Liver (tissue), 3 donors: ENCODE results near the gene BEND7.

Experiments
- EGR1 ChIP-seq, 2 donors: IDR thresholded peaks; 2 replicates each; pipeline ENCODE4 v1.6.1; 2016 to 2018; ENCODE audit warnings: antibody characterized with exemption in 2 of 2, low read depth in 2 of 2
- FOXA1 ChIP-seq: IDR thresholded peaks from 2 replicates; pipeline ENCODE4 v1.6.1; 2016; ENCODE audit warnings: antibody characterized with exemption
- GABPA ChIP-seq, 2 donors: IDR thresholded peaks in 1 of 2; conservative IDR thresholded peaks in 1 of 2; 2 replicates each; pipeline ENCODE4 v1.6.1; 2016; ENCODE audit warnings: antibody characterized with exemption in 2 of 2, mild to moderate bottlenecking in 1 of 2, moderate library complexity in 1 of 2
- JUND ChIP-seq, 2 donors: IDR thresholded peaks; 2 replicates each; pipeline ENCODE4 v1.6.1; 2016; ENCODE audit warnings: antibody characterized with exemption in 2 of 2
- RAD21 ChIP-seq, 2 donors: IDR thresholded peaks; 2 replicates each; pipeline ENCODE4 v1.6.1; 2016; ENCODE audit warnings: antibody characterized with exemption in 2 of 2, mild to moderate bottlenecking in 2 of 2
- REST ChIP-seq: IDR thresholded peaks from 2 replicates; pipeline ENCODE4 v1.6.1; 2016; ENCODE audit warnings: antibody characterized with exemption, mild to moderate bottlenecking
- RXRA ChIP-seq, 2 donors: IDR thresholded peaks; 2 replicates each; pipeline ENCODE4 v1.6.1; 2017 to 2018; ENCODE audit warnings: antibody characterized with exemption in 2 of 2, mild to moderate bottlenecking in 1 of 2
- SP1 ChIP-seq: IDR thresholded peaks from 2 replicates; pipeline ENCODE4 v1.6.1; 2018; ENCODE audit warnings: antibody characterized with exemption, mild to moderate bottlenecking
- TAF1 ChIP-seq: conservative IDR thresholded peaks from 2 replicates; pipeline ENCODE4 v1.6.1; 2016; ENCODE audit warnings: antibody characterized with exemption, mild to moderate bottlenecking
- YY1 ChIP-seq: IDR thresholded peaks from 2 replicates; pipeline ENCODE4 v1.6.1; 2016; ENCODE audit warnings: antibody characterized with exemption, mild to moderate bottlenecking
- ZBTB33 ChIP-seq: IDR thresholded peaks from 2 replicates; pipeline ENCODE4 v1.6.1; 2016; ENCODE audit warnings: antibody characterized with exemption
- TF ChIP-seq, protein P1 (sequence below): fragments of 150-350 bp; IDR thresholded peaks from 2 replicates; pipeline ENCODE4 v1.5.1; 2017; ENCODE audit warnings: improper control_type of control experiment, low read depth, low read length; ENCODE audit not compliant: missing input control
- TF ChIP-seq, protein P2 (sequence below): IDR thresholded peaks from 2 replicates; pipeline ENCODE4 v1.6.1; 2016; ENCODE audit warnings: antibody characterized with exemption
- TF ChIP-seq, protein P3 (sequence below): IDR thresholded peaks from 2 replicates; pipeline ENCODE4 v1.6.1; 2016; ENCODE audit warnings: antibody characterized with exemption
- donor health status: healthy.
- donor health status: healthy.

DNA sequence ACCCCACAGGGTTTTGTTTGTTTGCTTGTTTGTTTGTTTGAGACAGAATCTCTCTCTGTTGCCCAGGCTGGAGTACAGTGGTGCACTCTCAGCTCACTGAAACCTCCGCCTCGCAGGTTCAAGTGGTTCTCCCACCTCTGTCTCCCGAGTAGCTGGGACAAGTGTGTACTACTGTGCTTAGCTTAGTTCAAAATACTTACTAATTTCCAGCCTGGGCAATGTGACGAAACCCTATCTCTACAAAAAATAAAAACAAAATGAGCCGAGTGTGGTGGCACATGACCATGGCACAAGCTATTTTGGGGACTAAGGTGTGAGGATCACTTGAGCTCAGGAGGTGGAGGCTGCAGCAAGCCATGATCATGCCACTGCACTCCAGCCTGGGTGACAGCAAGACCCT is 42.7 kb upstream of the BEND7 start:
- no peak for TF ChIP-seq TAF1
- TF ChIP-seq JUND (IDR thresholded peaks at IDR 0.05), result no peak
- TF ChIP-seq, protein P1, sequence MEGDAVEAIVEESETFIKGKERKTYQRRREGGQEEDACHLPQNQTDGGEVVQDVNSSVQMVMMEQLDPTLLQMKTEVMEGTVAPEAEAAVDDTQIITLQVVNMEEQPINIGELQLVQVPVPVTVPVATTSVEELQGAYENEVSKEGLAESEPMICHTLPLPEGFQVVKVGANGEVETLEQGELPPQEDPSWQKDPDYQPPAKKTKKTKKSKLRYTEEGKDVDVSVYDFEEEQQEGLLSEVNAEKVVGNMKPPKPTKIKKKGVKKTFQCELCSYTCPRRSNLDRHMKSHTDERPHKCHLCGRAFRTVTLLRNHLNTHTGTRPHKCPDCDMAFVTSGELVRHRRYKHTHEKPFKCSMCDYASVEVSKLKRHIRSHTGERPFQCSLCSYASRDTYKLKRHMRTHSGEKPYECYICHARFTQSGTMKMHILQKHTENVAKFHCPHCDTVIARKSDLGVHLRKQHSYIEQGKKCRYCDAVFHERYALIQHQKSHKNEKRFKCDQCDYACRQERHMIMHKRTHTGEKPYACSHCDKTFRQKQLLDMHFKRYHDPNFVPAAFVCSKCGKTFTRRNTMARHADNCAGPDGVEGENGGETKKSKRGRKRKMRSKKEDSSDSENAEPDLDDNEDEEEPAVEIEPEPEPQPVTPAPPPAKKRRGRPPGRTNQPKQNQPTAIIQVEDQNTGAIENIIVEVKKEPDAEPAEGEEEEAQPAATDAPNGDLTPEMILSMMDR, result no peak
- TF ChIP-seq YY1, result no peak
- no peak for TF ChIP-seq FOXA1
- TF ChIP-seq GABPA (IDR thresholded peaks at IDR 0.05 in 1 of 2, conservative IDR thresholded peaks at IDR 0.05 in 1 of 2), result no peak
- TF ChIP-seq, protein P2, sequence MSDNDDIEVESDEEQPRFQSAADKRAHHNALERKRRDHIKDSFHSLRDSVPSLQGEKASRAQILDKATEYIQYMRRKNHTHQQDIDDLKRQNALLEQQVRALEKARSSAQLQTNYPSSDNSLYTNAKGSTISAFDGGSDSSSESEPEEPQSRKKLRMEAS, result no peak
- TF ChIP-seq SP1, result no peak
- TF ChIP-seq REST, result no peak
- TF ChIP-seq RAD21 (IDR thresholded peaks at IDR 0.05), result no peak
- TF ChIP-seq EGR1 (IDR thresholded peaks at IDR 0.05; ENCODE audit: low read depth in 2 of 2), result no peak
- no peak for TF ChIP-seq ZBTB33
- no peak for TF ChIP-seq RXRA (IDR thresholded peaks at IDR 0.05)
- TF ChIP-seq, protein P3, sequence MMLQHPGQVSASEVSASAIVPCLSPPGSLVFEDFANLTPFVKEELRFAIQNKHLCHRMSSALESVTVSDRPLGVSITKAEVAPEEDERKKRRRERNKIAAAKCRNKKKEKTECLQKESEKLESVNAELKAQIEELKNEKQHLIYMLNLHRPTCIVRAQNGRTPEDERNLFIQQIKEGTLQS, result no peak
